ENCODE data around the gene AATK.

GRCh38 chr17:81124377-81124776, 41.6 kb downstream of the AATK start:
- TF ChIP-seq CTCF (conservative IDR thresholded peaks at IDR 0.05 in 1 of 2, IDR thresholded peaks at IDR 0.05 in 1 of 2; ENCODE audit: extremely low read depth in 1 of 2, insufficient read depth in 1 of 2, low read depth in 1 of 2, low read length in 2 of 2) (no peak), EZH2 (IDR thresholded peaks at IDR 0.05; ENCODE audit: borderline replicate concordance, low read length) (no peak)
